Activated CD4-positive, alpha-beta T cell treated with anti-CD3 and anti-CD28 coated beads, Interleukin-2, amount 50 U/mL, for 1 hour (primary cell): ENCODE results near the gene ISCA2.

Experiments
- DNase-seq: peaks from one replicate; pipeline ENCODE4 v3.0.0-alpha.2; 2020

The ISCA2 gene

DNA sequence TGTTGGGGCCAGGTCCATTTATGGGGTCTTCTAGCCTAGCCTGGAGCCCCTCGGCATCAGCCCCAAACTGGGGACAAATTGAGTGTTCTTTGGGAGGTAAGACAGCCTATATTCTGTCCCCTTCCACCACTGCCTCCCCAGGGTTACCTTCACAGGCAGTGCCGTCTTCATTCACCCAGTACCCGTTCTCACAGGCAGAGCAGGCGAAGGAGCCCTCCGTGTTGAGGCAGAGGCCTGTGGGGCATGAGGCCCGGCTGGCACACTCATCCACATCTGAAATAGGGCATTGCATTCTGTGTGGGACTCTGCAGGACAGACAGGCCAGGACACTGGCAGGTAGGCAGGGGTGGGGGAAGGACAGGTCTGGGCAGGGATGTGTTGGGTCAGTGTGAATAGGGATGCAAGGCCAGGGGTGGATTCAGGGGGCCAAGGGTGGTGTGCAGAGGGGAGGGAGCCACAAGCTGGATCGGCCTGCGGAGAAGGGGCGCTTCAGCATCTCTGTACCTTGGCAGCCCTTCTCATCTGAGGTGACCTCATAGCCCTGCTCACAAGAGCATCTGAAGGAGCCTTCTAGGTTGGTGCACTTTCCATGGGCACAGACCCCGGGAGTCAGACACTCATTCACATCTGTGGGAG is 16.1 kb downstream of the ISCA2 start:
- DNase-seq: no peak

DNA sequence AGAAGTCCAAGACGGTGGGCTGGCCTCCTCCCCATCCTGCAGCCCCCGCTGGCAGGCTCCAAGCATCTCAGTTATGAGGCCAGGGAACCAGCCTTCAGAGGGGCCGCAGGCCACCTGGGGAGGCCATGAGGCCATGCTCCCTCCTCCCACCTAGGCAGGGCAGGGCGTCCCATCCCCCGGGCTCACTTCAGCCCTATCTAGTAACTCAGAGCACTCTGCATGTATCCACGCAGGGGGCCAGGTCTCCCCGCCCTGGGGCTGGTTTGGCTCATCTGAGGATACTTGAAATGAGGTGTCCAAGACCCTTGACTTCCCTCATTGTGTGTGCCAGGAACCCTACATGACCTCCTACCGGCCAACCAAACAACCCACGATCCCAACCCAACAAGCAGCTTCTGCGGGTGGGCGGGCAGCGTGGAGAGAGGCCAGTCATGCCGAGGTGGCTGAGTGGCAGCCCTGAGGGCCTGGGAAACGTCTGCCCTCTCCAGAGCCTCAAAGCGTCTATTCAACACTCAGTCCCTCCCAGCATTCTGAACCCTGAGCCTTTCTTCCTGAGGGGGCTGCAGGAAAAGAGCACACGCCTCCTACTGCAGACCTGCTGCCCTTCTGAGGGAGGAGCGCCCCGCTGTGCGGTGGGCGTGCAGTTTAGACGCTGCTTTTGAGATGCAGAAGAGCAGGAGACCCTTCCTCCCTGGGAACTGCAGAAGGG is 16.8 kb downstream of the ISCA2 start:
- DNase-seq: no peak

DNA sequence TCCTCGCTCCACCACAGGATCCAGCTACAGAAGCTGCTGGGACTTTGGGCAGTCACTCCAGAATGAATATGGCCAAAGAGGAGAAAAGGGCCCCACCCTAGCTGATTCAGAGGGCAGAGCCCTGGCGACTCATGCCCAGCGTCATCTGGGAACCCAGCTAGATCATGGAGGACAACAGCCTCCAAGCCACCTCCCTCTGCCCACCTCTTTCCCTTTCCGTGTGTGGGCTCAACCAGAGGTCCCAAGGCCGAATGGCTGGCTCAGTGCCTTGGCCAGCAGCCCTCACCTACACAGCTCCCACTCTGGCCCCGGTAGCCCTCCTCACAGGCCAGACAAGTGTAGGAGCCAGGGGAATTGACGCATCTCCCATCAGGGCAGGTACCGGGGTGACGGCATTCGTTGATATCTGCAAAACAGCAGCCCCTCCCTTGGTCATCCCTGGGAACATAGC is 17.4 kb downstream of the ISCA2 start:
- DNase-seq: no peak

GRCh38 chr14:74511966-74512830 is 18.6 kb downstream of the ISCA2 start:
- DNase-seq: no peak

DNA sequence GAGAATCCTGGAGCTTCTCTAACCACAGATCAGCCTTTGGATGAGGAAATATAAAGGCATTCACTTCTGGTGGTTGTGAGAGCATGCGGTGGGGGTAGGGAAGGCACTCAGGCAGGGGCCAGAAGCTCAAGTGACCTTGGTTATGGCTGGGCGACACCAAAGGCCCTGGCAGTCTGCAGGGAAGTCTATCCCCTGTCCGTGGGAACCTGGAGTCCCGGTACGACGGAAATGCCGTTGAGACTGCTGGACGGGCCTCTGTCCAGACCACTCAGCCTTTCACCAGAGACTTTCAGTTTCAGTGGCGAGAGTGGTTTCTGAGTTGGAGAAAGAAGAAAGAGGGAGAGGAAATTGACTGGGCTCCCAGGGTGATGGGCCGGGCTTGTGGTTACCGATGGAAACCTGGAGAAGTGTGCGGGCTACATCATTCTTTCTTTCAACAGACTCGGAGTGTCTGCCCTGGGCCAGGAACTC is 20.9 kb downstream of the ISCA2 start:
- DNase-seq: no peak

- no peak for DNase-seq
Observed at GRCh38 chr14:74515891-74516412, 22.4 kb downstream of the ISCA2 start.

DNA sequence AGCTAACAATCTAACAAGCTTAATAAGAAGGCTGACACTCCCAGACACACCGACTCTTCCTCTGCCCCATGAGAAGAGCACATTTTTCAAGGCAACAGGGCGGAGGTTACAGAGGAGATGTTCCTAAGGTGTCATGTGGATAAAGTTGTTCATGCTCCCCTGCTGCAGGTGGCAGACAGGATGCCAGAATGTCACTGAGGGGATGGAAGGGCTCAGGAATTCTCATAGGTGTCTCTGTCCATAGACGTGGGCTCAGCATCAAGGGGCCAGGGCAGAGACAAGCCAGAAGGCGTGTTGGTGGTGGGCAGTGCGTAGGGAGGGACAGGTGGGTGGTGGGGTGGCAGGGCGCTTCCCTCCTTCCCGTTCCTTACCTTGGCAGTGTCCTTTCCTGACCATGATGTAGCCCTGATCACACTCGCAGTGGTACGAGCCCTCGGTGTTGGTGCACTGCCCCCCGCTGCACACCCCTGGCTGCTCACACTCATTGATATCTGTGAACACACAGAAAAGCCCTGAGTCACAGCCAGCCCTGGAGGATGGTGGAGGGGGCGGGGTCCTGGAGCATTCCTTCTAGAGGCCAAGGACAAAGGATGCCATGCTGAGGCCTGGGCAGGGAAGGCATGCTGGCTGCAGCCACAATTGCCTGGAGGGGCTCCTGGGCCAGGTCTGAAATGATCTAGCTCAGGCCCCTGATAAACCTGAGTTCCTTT is 23.0 kb downstream of the ISCA2 start:
- DNase-seq: no peak

GRCh38 chr14:74517731-74518130 is 24.2 kb downstream of the ISCA2 start:
- no peak for DNase-seq

- no peak for DNase-seq
Observed at GRCh38 chr14:74518221-74518620, 24.7 kb downstream of the ISCA2 start.

- DNase-seq: no peak
Observed at GRCh38 chr14:74519316-74520074, 25.9 kb downstream of the ISCA2 start.

DNA sequence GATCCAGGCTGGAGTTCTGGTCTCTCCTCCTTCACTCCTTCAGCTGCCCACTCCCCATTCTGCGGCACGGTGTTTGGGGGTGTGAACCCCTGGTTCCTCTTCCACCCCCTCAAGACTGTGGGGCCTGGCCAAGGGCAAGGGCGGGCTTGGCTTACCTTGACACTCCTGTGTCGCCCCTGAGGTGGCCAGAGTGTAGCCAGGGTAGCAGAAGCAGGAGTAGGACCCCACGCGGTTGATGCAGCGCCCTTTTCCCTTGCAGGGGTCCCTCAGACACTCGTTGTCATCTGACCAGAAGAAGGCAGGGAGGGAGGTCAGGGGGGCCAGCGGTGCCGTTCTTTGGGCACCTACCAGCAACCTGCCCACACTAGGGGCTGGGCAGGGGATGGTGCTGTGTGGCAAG is 28.2 kb downstream of the ISCA2 start:
- DNase-seq: no peak

DNA sequence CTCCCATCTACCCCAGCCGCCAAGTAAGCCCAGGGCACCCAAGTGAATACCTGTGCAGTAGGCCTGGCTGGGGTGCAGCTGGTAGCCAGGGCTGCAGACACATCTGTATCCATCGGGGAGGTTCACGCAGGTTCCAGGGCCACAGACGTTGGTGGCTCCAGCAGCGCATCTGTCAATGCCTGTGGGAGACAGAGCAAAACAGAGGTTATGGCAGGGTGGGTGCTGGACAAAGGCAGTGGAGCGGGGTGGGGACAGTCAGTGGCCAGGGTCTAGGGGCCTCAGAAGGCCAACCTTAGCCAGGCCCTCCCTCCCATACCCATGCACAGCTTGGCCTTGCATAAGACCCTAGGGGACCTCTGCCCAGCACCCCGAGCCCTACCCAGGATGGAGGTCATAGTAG is 29.2 kb downstream of the ISCA2 start:
- DNase-seq: no peak

GRCh38 chr14:74524076-74524811 is 30.7 kb downstream of the ISCA2 start:
- DNase-seq: no peak

DNA sequence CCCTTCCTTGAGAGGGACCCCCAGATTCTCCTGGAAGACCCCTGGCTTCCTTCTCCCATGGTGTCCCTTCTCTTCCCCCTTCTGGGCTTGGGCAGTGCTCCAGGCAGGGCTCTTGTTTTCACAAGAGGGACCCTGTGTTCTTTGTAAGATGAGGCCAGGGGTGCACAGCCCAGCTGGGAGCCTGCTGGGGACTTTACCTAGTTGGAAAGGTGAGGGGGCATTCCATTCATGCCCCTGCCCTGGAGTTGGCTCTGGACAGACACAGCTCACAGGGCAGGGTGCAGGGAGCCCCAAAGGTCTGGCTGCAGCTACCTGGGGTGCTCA is 31.2 kb downstream of the ISCA2 start:
- DNase-seq: no peak

- no peak for DNase-seq
Observed at GRCh38 chr14:74525361-74525851, 31.8 kb downstream of the ISCA2 start.

GRCh38 chr14:74526854-74527585 is 33.5 kb downstream of the ISCA2 start:
- DNase-seq: no peak

- DNase-seq: no peak
Observed at GRCh38 chr14:74527736-74528280, 34.2 kb downstream of the ISCA2 start.

GRCh38 chr14:74528406-74528805 is 34.8 kb downstream of the ISCA2 start:
- no peak for DNase-seq

- no peak for DNase-seq
Observed at GRCh38 chr14:74528886-74529285, 35.3 kb downstream of the ISCA2 start.

DNA sequence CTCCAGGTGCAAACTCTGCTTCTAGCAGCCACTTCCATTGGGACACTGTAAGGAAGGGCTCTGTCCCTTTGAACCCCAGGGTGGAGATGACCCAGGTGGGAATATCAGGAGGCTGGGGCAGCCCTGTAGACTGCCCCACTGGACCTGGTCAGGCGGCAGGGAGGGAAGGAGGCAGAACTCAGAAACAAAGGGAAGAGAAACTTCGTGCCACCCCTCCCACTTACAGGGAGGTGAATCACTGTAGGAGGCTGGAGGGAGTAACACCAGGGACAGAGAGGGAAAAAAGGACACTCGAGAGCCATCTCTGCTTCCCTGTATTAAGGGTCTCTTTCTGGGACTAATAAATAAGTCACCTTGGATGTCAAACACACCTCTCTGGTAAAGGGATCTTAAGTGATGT is 37.4 kb downstream of the ISCA2 start:
- DNase-seq: no peak
